ENCODE data around the gene TMEM266. TPM values are rescaled to one million over a fixed set of nuclear protein-coding genes. Genes with fewer than 3 reads are reported as not detected.

Gene TMEM266
- polyA plus RNA-seq, 1 experiment = not detected

GRCh38 chr15:76200641-76201105 is 140.9 kb downstream of the TMEM266 start:
- no peak overlapping the region for H3K27ac ChIP-seq (ENCODE audit: low read depth, low read length)
- no peak for DNase-seq (ENCODE audit: low read depth, low spot score)
- H3K27me3 ChIP-seq (ENCODE audit: control insufficient read depth, insufficient read depth, low read length) = no peaks in the 10 kb centered on the region
- POLR2A ChIA-PET = interaction anchor here (0.6 kb wide), 1 partner anchor 133 kb away, joined by 3 read pairs; no protein-coding TSS in a partner anchor
- CTCF ChIA-PET = interaction anchor here (0.8 to 1.0 kb wide), 2 partner anchors 10 to 129 kb away, joined by 3 to 7 read pairs; no protein-coding TSS in a partner anchor
- no peak for TF ChIP-seq CTCF (IDR thresholded peaks at IDR 0.05; ENCODE audit: low read depth, low read length)
- no peaks in the 10 kb centered on the region; the same call in 1 of the 2 replicates for H3K9me3 ChIP-seq (ENCODE audit: control insufficient read depth, insufficient read depth, low read length)
- H3K4me3 ChIP-seq (ENCODE audit: low read depth, low read length) = no peak overlapping the region

DNA sequence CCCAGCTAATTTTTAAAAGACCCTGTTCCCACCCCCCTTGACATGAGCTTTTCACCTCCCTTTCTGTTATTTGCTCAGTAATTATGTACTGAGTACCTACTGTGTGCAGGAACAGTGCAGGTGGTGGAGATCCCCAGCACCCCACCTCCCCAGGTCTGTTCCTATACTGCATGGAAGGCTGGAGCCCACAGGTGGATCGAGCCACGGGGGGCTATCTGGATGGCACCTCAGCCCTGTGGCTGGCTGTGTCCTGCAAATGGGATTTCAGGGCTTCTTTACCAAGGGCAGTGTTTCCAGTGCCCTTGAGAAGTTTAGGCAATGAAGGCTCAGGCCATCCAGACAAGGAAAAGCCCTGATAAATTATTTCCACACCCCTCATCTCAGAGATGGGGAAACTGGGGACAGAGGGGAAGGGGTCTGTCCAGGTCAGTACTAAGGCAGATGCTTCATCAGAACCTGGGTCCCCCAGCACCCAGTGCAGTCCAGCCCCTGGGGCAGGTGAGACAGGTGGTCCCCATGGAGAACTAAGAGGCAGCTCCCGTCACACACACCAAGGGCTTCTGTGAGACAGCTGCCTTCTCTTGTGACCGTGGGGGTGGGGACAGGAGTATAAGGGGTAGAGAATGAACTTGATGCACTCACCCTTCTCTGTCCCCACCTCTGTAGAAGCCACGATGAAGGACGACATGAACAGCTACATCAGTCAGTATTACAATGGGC is 141.9 kb downstream of the TMEM266 start:
- H3K27me3 ChIP-seq (ENCODE audit: control insufficient read depth, insufficient read depth, low read length) = no peaks in the 10 kb centered on the region
- H3K9me3 ChIP-seq (ENCODE audit: control insufficient read depth, insufficient read depth, low read length) = no peaks in the 10 kb centered on the region; the same call in 1 of the 2 replicates
- ChIA-PET CTCF (interaction anchor here (1.0 kb wide), 1 partner anchor 11 kb away, joined by 7 read pairs; no protein-coding TSS in a partner anchor), POLR2A (no interaction called here)
- H3K27ac ChIP-seq (ENCODE audit: low read depth, low read length) = no peak overlapping the region
- no peak for TF ChIP-seq CTCF (IDR thresholded peaks at IDR 0.05; ENCODE audit: low read depth, low read length)
- DNase-seq (ENCODE audit: low read depth, low spot score) = no peak
- no peak overlapping the region for H3K4me3 ChIP-seq (ENCODE audit: low read depth, low read length)

- ChIA-PET CTCF (no interaction called here), POLR2A (no interaction called here)
- Histone ChIP-seq H3K27ac (ENCODE audit: low read depth, low read length) (no peak overlapping the region), H3K9me3 (ENCODE audit: control insufficient read depth, insufficient read depth, low read length) (no peaks in the 10 kb centered on the region; the same call in 1 of the 2 replicates), H3K27me3 (ENCODE audit: control insufficient read depth, insufficient read depth, low read length) (no peaks in the 10 kb centered on the region), H3K4me3 (ENCODE audit: low read depth, low read length) (no peak overlapping the region)
- DNase-seq (ENCODE audit: low read depth, low spot score) = no peak
- no peak for TF ChIP-seq CTCF (IDR thresholded peaks at IDR 0.05; ENCODE audit: low read depth, low read length)
These were observed 143.7 kb downstream of the TMEM266 start for GRCh38 chr15:76203346-76204108.

DNA sequence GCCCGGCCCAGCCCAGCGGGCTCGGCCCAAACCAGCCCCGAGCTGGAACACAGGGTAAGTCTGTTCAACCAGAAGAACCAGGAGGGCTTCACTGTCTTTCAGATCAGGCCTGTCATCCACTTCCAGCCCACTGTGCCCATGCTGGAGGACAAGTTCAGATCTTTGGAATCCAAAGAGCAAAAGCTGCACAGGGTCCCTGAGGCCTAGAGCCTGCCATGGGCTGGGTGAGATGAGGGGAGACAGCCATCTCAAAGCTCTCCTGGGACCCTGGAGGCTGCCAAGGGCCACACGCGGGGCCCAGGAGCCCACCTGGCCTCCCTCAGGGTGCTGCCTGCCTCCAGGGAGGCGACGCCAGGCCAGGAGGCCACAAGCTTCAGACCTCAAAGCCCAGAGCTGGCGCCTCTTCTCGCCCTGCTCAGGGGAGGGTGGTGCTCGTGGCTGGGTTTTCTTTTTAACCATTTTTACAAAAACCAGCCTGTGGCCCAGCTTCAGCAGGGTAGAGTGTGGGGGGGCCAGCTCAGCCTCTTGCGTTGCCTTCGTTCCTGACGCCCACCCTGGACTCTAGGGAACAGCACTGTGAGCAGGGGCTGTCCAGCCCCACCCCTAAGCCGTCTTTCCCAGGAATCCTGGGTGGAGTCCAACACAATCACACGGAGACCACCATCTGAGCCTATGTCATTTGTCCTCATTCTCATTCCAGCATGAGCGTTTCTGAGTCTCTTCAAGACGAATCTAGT is 144.5 kb downstream of the TMEM266 start:
- no peak overlapping the region for H3K4me3 ChIP-seq (ENCODE audit: low read depth, low read length)
- H3K27ac ChIP-seq (ENCODE audit: low read depth, low read length) = no peak overlapping the region
- POLR2A ChIA-PET = no interaction called here
- no peak for DNase-seq (ENCODE audit: low read depth, low spot score)
- CTCF ChIA-PET = no interaction called here
- H3K9me3 ChIP-seq (ENCODE audit: control insufficient read depth, insufficient read depth, low read length) = no peaks in the 10 kb centered on the region
- no peak for TF ChIP-seq CTCF (IDR thresholded peaks at IDR 0.05; ENCODE audit: low read depth, low read length)
- H3K27me3 ChIP-seq (ENCODE audit: control insufficient read depth, insufficient read depth, low read length) = no peaks in the 10 kb centered on the region
